NCI-H524 treated with DMSO at 0.1 percent for 48 hours (cell line): ENCODE data around the gene SAXO1.
"Not testable (repeated sequence)": the region's sequence is repeated elsewhere in the genome, so short reads cannot be mapped to it uniquely, and the experiment has no call there.

Source experiments
- DNase-seq: peaks from one replicate; lab custom pipeline; 2025; lab: John Stamatoyannopoulos, UW

SAXO1 gene

DNA sequence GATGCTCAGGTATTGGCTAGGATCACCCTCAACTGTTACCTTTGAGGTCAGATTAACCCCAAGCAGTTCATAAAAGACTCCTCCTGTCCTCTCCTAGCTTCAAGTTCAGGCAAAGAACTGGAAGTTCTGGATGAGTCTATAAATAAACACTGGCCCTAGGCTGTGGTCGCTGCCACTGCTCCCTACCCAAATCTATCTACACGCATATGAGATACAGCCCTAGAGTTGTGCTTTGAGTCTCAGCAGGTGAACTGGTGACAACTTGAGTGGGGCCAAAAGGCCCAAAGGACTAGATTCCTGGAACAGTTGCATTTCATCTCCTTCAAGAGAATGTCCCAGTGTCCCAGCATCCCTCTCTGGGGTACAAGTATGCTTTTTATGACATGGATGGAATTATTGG, 62.6 kb downstream of the SAXO1 start:
- no peak for DNase-seq

DNA sequence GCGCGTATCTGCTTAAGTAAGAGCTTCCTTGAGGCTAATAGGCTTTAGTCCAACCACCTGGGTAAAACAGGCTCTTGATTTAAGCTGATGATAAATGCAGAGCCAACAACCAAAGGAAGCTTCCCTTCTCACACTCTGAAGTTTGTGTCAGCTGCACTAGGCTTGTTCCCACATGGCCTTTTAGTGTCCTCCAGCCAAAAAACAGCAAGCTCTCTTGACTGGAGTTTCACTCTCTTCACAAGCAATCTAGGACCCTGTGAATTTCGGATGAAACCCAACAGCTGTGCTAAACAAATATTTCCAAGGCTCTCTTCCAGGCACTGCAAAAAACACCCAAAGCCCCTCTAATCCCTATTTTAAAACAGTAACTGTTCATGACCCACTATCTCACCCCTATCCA, 63.9 kb downstream of the SAXO1 start:
- DNase-seq: peak; percentile 48

DNA sequence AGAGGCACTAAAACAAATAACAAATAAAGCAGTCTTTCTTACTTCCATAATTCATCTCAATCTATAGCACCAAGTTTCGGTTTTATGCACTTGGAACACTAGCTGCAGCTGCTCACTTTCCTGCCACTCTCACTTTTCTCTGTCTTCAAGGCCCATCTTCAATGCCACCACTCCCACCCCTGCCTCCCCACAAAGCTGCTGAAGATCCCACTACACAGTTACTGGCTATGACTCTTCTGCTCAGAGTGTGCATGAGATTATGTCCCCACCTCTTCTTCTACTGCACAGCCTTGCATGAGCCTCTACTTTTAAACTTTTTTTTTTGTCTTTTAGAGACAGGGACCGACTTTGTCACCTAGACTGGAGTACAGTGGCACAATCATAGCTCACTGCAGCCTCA, 77.4 kb downstream of the SAXO1 start:
- DNase-seq: no peak

DNA sequence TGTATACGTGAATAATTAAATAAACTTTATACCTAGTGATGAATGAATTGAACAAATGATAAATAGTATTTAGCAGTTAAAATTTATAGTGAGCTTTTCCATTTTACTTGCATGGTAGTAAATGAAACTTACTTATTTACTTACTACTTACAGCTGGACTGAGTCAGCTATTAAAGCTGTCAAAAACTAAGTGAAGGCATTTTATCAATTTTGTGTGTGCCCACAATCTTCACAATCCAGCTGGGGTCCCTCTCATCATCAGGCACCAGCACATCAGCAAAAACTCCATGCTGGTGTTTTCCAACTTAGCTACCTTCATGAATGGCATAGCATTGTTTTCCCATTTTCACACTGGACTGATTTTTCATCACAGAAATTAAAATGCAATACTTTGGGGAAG, 81.1 kb downstream of the SAXO1 start:
- no peak for DNase-seq

DNA sequence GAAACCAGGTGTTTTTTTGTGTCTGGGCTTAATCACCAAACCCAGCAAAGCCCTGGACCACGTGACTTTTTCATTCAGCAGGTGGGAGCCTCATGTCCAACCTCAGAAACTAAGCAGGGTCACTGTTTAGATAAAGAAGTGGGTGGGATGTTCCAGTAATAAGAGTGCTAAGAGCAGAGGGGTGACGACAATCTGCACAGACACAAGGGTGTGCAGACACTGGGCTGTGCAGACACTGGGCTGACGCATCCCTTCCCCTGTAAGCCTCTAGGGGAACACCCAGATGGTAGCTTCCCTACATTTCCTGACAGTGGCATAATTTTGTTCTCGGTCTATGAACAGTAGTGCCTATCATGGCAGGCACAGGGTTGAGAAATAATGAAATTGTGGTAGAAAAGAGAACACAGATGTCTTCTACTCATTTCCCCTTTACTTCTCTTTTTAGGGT, 85.1 kb downstream of the SAXO1 start:
- DNase-seq: no peak

DNA sequence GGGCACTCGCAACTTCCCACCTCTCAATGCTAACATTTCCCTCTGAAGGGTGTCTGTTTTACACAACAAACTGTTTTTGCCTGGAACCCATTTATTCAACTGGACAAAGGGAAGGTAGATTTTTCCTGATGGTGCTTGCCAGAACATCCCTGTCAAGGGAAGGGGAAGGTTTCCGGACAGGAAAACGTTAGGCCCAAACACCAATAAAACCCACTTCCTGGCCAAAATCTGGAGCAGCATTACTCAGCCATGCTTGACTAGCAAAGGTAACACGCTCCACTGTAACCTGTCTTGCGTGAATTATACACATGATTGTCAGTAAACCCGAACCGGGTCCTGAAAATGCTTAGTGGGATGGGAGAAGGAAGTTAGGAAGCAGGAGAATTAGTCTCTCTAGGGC, 90.2 kb downstream of the SAXO1 start:
- no peak for DNase-seq

DNA sequence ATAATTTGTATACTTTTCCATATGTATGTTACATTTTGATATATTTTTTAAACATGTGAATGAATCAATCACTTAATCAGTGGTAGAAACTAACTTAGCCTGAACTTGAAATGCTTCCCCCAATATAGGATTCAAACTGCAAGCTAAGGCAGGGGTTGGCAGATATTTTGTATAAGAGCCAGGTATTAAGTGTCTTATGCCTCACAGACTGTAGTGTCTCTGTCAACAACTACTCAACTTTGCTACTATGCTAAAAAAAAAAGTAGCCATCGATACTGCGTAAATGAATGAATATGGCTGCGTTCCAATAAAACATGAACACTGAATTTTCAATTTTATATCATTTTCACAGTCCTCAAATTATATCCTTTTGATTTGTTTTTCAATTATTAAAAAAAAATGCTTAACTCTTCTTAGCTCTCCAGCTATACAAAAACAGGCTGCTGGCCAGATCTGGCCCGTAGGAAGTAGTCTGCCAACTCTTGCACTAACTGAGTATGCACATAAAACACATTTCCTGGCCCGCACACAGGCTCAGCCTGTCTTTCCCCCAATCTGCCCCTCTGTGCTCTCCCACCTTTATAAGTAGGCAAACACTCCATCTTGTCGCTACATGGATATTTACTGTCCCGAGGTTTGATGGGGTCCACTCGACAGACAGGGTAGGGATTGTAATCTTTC, 91.8 kb downstream of the SAXO1 start:
- no peak for DNase-seq

DNA sequence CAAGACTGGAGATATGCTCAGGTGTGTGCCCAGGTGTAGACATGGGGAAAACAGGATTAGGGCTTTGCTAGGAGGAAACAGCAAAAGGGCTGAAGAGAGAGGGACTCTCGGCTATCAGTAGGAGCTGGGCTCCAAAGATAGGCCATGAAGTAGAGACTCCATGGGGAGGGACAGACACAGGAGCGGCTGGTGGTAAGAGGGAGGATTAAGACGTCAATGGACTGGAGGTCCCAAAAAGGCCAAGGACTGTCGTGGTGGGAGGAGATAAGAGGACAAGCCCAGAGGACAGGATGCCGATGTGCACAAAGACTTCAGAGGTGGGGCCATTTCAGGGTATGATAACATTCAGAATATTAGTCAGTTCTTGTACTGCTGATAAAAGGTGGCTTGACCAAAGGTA, 93.1 kb downstream of the SAXO1 start:
- no peak for DNase-seq

DNA sequence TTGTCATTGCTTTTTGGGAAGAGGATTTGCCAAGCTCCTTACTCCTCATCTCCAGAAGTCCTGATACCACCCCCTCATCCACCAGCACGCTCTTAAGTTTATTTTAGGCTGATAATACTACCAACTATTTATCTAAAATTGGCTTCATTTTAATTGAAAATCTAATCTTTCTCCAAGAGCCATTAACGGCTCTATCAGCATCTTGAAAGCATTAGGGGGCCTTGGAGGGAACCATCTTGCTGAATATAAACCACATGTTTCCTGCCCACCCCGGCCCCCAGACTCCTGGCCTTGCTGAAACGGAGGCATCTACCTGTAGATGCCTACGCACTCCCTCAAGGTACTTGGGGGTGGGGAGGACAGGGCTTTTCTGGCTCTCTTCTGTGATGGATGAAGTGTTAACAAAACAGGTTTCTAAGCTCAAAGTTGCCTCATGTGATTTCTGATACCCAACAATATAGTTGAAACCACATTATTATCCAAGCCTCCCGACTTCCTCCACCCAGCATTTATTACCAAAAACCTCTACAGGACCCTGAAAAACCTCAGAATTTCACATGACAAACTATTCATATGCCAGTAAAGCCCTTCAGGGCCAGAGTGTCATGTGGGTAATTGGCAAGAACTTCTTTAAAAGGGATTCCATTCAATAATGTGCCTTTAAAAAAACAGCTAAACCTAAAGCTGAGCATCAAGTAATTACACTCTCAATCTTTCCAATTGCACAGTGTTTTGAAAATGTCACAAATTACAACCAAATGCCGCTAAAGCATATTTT, 96.7 kb downstream of the SAXO1 start:
- no peak for DNase-seq

DNA sequence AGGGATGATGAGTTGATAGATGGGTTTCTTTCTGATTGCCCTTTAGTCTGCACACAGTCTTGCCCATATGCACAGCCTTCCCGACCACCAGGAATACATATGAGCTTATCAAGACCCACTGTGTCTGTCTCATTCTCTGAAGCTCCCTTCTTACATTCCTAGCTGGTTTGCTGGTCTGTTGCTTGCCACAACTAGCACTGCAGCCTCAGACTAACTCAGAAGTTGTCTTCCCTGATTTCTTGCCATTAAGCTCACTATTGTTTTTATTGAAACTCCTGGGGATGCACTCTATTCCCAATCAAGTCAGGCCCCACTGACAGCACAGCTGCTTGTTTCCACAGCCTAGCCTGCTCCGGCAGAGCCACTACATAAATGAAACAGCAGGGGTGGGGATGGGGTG, 97.5 kb downstream of the SAXO1 start:
- no peak for DNase-seq

DNA sequence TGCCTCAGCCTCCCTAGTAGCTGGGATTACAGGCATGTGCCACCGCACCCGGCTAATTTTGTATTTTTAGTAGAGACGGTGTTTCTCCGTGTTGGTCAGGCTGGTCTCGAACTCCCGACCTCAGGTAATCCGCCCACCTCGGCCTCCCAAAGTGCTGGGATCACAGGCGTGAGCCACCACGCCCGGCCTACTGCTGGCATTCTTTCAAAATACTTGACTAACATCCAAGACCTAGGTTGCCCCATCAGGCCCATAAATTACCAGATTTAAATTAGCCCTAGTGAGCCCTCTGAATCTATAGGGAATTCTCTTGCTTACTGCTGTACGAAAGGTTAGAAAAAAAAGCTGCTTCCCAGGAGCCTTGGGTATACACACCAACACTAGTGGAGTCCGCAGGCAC, 102.4 kb downstream of the SAXO1 start:
- DNase-seq: not testable (repeated sequence)

DNA sequence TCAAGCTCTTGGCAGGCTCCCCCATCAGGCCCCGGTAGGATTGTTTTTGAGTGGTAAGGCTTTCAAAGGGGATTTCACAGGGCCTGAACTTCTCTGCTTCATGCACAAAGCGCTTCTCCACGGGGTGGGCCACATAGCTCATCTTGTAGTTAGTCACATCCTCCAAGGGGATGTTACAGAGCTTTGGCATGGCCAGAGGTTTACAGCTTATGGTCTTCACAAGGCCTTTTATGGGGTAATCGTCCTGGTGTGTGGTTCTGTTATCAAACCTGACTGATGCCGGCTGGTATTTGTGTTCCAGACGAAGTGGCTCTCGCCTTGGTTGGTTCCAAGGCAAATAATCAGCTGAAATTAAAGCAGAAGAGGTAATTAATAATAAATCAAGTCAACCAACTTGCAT, 104.3 kb downstream of the SAXO1 start:
- no peak for DNase-seq

DNA sequence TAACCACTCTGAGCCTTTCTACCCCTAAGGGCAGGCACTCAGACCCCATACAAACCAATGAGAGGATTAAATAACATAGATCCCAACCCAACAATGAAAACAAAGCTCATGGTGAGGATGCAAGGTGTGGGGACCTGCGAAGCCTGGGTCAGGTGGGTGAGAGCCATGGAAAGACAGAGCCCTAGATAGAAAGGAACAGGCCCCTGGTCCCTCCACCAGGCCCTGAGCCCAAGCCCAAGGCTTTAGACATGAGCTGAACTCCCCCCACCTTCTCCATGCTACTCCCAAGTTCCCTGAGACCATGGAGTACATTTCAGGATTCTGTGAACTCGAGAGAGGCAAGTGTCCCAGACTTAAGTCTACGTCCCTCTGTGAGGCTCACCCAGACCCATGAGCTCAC, 106.5 kb downstream of the SAXO1 start:
- no peak for DNase-seq

DNA sequence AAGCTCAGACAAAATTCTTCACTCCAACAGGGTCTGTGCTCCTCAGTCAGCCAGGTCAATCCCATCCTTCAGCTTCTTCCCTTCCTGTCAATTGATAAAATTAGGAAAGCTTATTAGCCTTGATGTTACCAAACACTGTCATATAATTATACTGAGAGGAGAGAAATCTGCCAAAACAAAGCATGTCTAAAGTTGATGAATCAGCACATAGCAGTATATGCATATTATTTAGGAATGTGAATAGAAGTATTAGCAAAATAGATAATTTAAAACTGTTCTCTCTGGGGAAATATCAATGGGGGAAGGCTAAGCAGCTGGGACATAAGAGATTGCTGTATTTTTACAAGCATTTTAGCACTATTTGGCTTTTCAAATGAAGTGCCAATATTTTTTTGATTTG, 107.1 kb downstream of the SAXO1 start:
- DNase-seq: no peak

DNA sequence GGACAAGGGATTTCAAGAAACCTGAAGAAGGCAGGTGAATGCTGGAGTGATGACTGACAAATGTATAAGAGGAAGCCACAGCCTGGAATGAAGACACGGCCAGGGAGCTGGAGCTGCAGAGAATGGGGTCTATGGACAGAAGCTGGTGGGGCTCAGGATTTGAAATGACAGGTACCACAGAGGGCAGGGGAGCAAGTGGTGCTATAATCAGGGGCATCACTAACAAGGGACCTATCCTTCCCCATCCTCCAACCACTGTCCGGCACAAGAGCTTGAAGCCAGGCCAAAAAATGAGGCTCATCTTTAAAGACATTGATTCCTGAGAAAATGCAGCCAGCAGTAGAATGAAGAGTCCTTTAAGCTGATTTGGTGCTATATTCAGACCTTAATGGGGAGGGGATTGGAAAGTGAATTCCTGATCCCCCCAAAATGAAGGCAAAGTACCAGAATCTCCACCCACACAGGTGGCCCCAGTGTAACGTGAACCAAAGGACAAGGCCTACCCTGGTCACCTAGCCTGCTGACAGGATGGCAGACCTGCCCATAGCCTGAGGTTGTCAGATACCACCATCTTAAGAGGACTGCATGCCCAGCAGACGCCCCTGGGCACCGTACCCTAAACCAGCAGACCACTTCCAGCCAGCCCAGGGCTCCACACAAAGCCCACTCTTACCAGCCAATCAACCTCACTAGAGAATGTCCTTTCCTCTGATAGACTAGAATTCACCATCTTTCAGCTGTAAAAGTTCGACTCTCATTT, 109.2 kb downstream of the SAXO1 start:
- no peak for DNase-seq

DNA sequence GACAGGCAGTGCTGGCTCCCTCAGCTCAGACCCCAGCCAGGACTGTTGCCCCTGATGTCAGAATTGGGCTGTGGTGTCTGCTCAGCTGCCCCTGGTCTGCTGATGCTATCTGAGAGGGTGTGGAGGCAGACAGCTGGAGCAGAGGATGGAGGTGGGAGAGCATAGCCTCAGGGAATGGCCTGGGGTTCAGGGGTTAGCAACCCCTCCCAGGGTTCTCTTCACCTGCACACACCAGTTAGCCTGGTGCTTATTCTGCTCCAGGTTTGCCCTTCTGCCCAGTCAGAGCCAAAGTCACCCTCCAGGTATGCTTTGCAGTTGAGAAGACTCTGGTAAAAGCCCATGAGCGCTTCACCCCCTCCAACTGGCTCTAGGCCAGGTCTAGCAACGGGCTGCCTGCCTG, 109.8 kb downstream of the SAXO1 start:
- DNase-seq: no peak

DNA sequence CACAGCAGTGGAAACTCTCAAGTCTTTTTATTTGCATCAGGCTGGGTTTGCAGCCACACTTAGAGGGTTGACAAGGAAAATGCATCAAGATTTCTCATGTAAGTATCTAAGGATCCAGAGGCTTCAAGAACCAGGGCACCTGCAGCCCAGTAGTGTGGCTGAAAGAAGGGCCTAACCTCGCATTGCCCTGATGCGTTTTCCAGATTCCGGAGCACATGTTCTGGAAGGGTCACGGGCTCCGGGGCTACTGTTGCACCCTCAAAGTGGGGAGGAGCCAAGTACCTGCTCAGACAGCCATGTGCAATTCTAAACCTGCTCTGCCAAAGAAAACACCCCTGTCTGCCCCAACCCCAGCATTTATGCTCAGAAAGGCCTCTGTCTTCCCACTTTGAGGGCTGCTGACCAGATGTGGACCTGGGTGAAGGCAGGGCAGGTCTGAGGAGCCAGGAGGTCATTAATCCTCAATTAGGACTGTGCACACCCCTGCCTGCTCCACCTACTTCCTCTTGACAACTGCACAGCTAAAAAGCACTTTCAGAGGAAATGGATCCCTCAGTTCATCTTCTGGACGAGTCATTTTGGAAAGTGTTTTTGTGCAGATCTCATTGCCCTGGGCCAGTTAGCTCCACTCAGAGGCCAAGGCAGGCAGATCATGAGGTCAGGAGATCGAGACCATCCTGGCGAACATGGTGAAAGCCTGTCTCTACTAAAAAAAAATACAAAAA, 110.7 kb downstream of the SAXO1 start:
- DNase-seq: no peak

DNA sequence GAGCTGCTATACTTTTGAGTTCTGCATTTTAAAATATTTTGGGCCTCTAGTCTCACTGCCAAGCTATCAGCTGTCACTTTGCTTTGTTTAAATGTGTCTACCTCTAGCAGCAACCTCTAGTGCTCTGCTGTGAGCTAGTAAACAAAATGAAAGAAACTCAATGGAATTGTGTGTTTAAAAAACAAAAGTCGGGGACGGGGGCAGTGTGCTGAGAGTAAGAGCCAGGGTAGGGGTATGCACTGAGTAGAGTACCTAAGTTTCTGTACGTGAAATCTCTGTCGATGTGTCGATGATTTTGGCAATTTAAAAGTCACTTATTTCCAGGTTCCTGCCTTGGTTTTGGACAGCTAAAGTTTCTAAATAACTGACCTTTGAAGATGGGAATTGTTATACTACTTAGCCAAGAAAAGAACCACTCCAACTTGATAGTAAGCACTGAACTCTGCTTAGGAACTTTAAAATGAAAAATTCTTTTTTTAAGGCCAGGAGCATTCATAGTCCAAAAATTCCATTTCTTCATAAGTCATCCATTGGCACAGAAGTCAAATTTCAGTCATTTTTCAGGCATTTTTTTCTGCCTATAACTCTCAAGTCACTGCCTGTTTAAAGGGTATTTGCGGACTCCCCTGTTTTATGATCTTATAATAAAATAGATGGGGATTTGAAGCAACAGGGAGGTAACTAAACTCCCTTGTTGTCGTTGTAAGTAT, 111.5 kb downstream of the SAXO1 start:
- no peak for DNase-seq

DNA sequence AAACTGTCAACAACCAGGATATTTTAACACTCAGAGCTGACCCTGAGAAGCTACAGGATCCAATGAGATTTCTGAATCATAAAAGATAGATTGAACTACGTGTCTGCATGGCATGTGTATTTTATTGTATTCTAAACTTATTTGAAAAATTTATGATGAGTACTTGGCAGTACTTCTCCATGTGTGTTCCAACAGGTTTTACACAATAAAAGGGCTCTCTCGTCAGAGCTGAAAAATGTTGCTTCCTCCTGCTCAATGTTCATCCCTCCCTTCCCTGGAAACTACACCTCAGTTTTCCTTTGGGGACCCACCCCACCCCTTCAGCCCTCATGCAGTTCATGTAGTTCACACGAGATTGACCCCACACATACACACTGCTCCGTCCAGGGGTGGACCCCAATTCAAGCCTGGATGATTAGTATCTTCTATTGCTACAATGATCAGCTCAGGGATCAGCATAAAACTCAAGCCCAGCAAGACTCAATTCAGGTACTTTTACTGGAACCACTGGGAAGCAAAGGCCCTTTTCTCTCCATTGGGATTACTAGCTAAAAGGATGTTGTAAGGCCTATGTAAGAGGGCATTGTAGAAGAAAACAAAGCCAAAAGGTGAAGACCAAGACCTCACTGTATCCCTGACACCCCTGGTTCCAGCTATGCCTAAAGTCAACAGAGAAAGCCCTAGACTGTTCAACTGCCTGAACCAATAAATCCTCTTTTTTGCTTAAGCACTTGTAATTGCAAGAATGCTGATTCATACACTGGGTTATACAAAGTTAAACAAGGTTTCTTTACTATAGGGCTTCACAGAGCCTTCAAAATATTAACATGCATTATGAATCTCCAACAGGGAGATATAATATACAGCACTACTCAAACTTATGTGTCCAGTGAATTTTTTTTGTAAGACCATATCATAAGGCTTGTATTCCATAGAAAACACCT, 112.6 kb downstream of the SAXO1 start:
- no peak for DNase-seq

DNA sequence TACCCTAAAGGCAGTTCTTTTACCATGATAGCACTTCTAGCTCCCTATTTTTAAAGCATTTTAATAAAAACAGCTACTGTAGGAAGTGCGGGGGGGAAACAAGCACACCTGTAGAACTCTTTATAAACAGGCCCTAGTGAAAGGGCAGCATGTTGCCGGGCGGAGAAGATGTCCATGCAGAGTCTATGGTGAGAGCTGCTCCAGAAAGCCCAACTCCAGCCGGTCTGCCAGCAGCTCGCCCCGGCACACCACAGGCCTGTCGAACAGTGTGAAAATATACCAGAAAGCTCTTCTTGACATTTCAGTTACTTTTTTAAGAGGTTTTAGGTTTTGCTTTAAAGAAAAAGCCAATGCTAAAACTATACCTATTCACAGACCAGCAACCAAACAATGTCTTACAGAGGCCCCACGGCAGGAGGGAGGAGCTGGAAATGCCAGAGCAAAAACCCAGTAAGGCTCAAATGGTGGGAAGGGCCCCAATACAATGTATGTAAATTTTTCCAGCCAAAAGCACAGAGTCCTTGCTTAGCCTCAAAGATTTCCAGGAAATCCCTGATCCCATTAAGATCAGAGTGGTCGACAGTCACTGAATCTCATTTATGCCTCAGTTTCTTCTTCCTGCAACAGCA, 121.2 kb downstream of the SAXO1 start:
- no peak for DNase-seq
